Fibroblast of lung (primary cell): ENCODE measurements around the gene TRIM24. TPM values are rescaled to one million over a fixed set of nuclear protein-coding genes. Genes with fewer than 3 reads are reported as not detected.
A peak's percentile ranks its signal among the peaks of the same experiment; 100 is the strongest.

Experiments used
- DNase-seq, 2 donors: peaks; one replicate each; pipeline versions ENCODE4 v3.0.0 to v3.0.0-alpha.2; 2010; ENCODE audit warnings: low read depth in 2 of 2
- H2AFZ ChIP-seq: 2 replicates; pipeline ENCODE4 v1.5.1; 2012; ENCODE audit warnings: low read length, control low read depth, inconsistent platforms
- H3K27ac ChIP-seq: 2 replicates; pipeline ENCODE4 v1.5.1; 2011; ENCODE audit warnings: low read length, control low read depth; ENCODE audit not compliant: insufficient read depth
- H3K27me3 ChIP-seq: 2 replicates; pipeline ENCODE4 v1.5.1; 2011; ENCODE audit warnings: mild to moderate bottlenecking, low read length; ENCODE audit not compliant: control insufficient read depth, insufficient read depth
- H3K36me3 ChIP-seq: 2 replicates; pipeline ENCODE4 v1.5.1; 2011; ENCODE audit warnings: low read length; ENCODE audit not compliant: control insufficient read depth, insufficient read depth
- H3K4me1 ChIP-seq: 2 replicates; pipeline ENCODE4 v1.5.1; 2011; ENCODE audit warnings: low read length; ENCODE audit not compliant: control insufficient read depth, insufficient read depth; ENCODE audit errors: extremely low read depth
- H3K4me2 ChIP-seq: 2 replicates; pipeline ENCODE4 v1.5.1; 2011; ENCODE audit warnings: low read length, control low read depth; ENCODE audit not compliant: insufficient read depth; ENCODE audit errors: extremely low read depth
- H3K4me3 ChIP-seq, 4 experiments: fragments of 200-600 bp in 1 of 4; sonication (generic) in 1 of 4; replicated peaks in 1 of 4; 2 replicates each; pipeline ENCODE4 v1.5.1; 2011 to 2016; ENCODE audit warnings: low read length in 4 of 4, low read depth in 3 of 4, mild to moderate bottlenecking in 3 of 4, control low read depth in 2 of 4, inconsistent platforms in 1 of 4, mixed read lengths in 1 of 4; ENCODE audit not compliant: insufficient read depth in 1 of 4; ENCODE audit errors: control extremely low read depth in 1 of 4
- H3K79me2 ChIP-seq: 2 replicates; pipeline ENCODE4 v1.5.1; 2012; ENCODE audit warnings: mild to moderate bottlenecking, low read length, inconsistent platforms; ENCODE audit not compliant: control insufficient read depth, insufficient read depth
- H3K9ac ChIP-seq: 2 replicates; pipeline ENCODE4 v1.5.1; 2011; ENCODE audit warnings: mild to moderate bottlenecking, low read length, control low read depth; ENCODE audit not compliant: insufficient read depth
- H3K9me3 ChIP-seq: 2 replicates; pipeline ENCODE4 v1.5.1; 2012; ENCODE audit warnings: low read depth, low read length; ENCODE audit not compliant: control insufficient read depth, insufficient read depth
- H4K20me1 ChIP-seq: 2 replicates; pipeline ENCODE4 v1.5.1; 2011; ENCODE audit warnings: low read length; ENCODE audit not compliant: control insufficient read depth, insufficient read depth; ENCODE audit errors: extremely low read depth
- EZH2 ChIP-seq: IDR thresholded peaks from 2 replicates; pipeline ENCODE4 v1.5.1; 2012; ENCODE audit warnings: low read length, control low read depth, mild to moderate bottlenecking; ENCODE audit errors: missing control alignments
- polyA plus RNA-seq, 2 donors: library from polyadenylated mRNA; depleted of rRNA in 1 of 2; stranded (reverse) in 1 of 2; unstranded in 1 of 2; fragments of >200 nt; gene quantifications; 2 replicates each; pipeline ENCODE4 v1.2.1, GENCODE V29; 2011 to 2012; ENCODE audit warnings: missing spikeins in 1 of 2
- total RNA-seq: library from RNA; depleted of rRNA; stranded (reverse); fragments of >200 nt; gene quantifications from 2 replicates; pipeline ENCODE4 v1.2.1, GENCODE V29; 2014
- TF ChIP-seq, protein P1 (sequence below), 2 donors: IDR thresholded peaks in 1 of 2; conservative IDR thresholded peaks in 1 of 2; 1 replicate in 1 of 2; 2 replicates in 1 of 2; pipeline ENCODE4 v1.5.1; 2011 to 2012; ENCODE audit warnings: low read length in 2 of 2, control low read depth in 1 of 2, inconsistent platforms in 1 of 2, low read depth in 1 of 2, mild to moderate bottlenecking in 1 of 2

TRIM24 gene
- total and polyA plus RNA-seq, 2 donors (not counting 1 experiment from before 2014, with no cell fraction given), result 5.9 to 7.9 TPM

DNA sequence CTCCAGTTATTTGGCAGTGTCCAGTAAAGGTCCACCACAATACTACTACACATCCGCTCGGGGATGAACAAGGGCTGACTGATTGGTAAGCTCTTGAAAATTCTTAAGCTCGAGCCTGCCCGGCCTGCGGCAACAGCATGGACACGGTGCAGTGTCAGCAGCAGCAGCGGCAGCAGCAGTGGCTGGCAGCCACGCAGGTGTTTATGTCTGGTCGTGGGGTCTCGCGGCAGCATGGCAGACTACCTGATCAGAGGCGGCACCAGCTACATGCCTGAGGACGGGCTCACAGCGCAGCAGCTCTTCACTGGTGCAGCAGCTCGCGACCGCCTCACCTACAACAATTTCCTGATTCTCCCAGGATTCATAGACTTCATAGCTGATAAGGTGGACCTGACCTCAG lies 19.6 kb upstream of the TRIM24 start:
- H3K4me2 ChIP-seq, result no peak overlapping the region
- no peaks in the 10 kb centered on the region for H4K20me1 ChIP-seq
- no peak overlapping the region for H3K4me3 ChIP-seq
- no peaks in the 10 kb centered on the region for H3K36me3 ChIP-seq
- no peak for TF ChIP-seq EZH2
- TF ChIP-seq, protein P1, sequence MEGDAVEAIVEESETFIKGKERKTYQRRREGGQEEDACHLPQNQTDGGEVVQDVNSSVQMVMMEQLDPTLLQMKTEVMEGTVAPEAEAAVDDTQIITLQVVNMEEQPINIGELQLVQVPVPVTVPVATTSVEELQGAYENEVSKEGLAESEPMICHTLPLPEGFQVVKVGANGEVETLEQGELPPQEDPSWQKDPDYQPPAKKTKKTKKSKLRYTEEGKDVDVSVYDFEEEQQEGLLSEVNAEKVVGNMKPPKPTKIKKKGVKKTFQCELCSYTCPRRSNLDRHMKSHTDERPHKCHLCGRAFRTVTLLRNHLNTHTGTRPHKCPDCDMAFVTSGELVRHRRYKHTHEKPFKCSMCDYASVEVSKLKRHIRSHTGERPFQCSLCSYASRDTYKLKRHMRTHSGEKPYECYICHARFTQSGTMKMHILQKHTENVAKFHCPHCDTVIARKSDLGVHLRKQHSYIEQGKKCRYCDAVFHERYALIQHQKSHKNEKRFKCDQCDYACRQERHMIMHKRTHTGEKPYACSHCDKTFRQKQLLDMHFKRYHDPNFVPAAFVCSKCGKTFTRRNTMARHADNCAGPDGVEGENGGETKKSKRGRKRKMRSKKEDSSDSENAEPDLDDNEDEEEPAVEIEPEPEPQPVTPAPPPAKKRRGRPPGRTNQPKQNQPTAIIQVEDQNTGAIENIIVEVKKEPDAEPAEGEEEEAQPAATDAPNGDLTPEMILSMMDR (conservative IDR thresholded peaks at IDR 0.05 in 1 of 2, IDR thresholded peaks at IDR 0.05 in 1 of 2; ENCODE audit: low read depth in 1 of 2, low read length in 2 of 2), result no peak
- H2AFZ ChIP-seq, result no peak overlapping the region
- H3K4me1 ChIP-seq, result no peaks in the 10 kb centered on the region
- H3K79me2 ChIP-seq, result no peaks in the 10 kb centered on the region
- no peak overlapping the region for H3K9ac ChIP-seq
- no peak for DNase-seq
- no peaks in the 10 kb centered on the region for H3K27me3 ChIP-seq
- no peak overlapping the region for H3K27ac ChIP-seq
- H3K9me3 ChIP-seq, result no peaks in the 10 kb centered on the region

- TF ChIP-seq EZH2, result no peak
- TF ChIP-seq, protein P1 (conservative IDR thresholded peaks at IDR 0.05 in 1 of 2, IDR thresholded peaks at IDR 0.05 in 1 of 2; ENCODE audit: low read depth in 1 of 2, low read length in 2 of 2), result no peak
- H3K4me3 ChIP-seq, result no peak overlapping the region
- no peak for DNase-seq
Measured at GRCh38 chr7:138442822-138443221, 17.2 kb upstream of the TRIM24 start.

GRCh38 chr7:138449580-138449979 lies 10.5 kb upstream of the TRIM24 start:
- no peak overlapping the region for H3K4me2 ChIP-seq
- no peak for DNase-seq
- no peaks in the 10 kb centered on the region for H3K27me3 ChIP-seq
- no peaks in the 10 kb centered on the region for H3K79me2 ChIP-seq
- no peak overlapping the region for H3K4me3 ChIP-seq
- H4K20me1 ChIP-seq, result no peaks in the 10 kb centered on the region
- no peaks in the 10 kb centered on the region for H3K36me3 ChIP-seq
- TF ChIP-seq, protein P1 (conservative IDR thresholded peaks at IDR 0.05 in 1 of 2, IDR thresholded peaks at IDR 0.05 in 1 of 2; ENCODE audit: low read depth in 1 of 2, low read length in 2 of 2), result peak in 1 of 2 donors; percentile 9
- TF ChIP-seq EZH2, result no peak
- H3K27ac ChIP-seq, result no peak overlapping the region
- no peaks in the 10 kb centered on the region for H3K4me1 ChIP-seq
- H3K9ac ChIP-seq, result no peak overlapping the region
- no peaks in the 10 kb centered on the region for H3K9me3 ChIP-seq
- H2AFZ ChIP-seq, result no peak overlapping the region

More at GRCh38 chr7:138442822-138443221, 17.2 kb upstream of the TRIM24 start:
- Histone ChIP-seq H4K20me1 (no peaks in the 10 kb centered on the region), H3K9ac (no peak overlapping the region), H3K27me3 (no peaks in the 10 kb centered on the region), H3K4me2 (no peak overlapping the region), H3K79me2 (no peaks in the 10 kb centered on the region), H3K9me3 (no peaks in the 10 kb centered on the region), H3K27ac (no peak overlapping the region), H3K36me3 (no peaks in the 10 kb centered on the region), H3K4me1 (no peaks in the 10 kb centered on the region), H2AFZ (no peak overlapping the region)
